Nephron (organoid): ENCODE measurements around the gene FUT2.

Experiments used
- H3K27ac Mint-ChIP-seq, 3 experiments: 2 replicates each; pipeline ENCODE4 v1.8.0; 2020; ENCODE audit warnings: mixed read lengths in 3 of 3, mild to moderate bottlenecking in 2 of 3, moderate library complexity in 1 of 3
- H3K27me3 Mint-ChIP-seq: 2 replicates; pipeline ENCODE4 v1.8.0; 2021; ENCODE audit warnings: low read depth, mild to moderate bottlenecking, moderate library complexity, mixed read lengths
- H3K36me3 Mint-ChIP-seq: 2 replicates; pipeline ENCODE4 v1.8.0; 2020; ENCODE audit warnings: low read depth, mixed read lengths
- H3K4me1 Mint-ChIP-seq: 2 replicates; pipeline ENCODE4 v1.8.0; 2020; ENCODE audit warnings: mixed read lengths
- H3K4me3 Mint-ChIP-seq, 3 experiments: 2 replicates each; pipeline ENCODE4 v1.8.0; 2020; ENCODE audit warnings: mild to moderate bottlenecking in 3 of 3, mixed read lengths in 3 of 3, moderate library complexity in 2 of 3
- H3K9me3 Mint-ChIP-seq: 2 replicates; pipeline ENCODE4 v1.8.0; 2020; ENCODE audit warnings: mixed read lengths
- TF ChIP-seq, protein P1 (sequence below), 3 experiments: fragments of 200-600 bp; sonication (generic); IDR thresholded peaks; one replicate each; pipeline ENCODE4 v1.5.0; 2021; ENCODE audit warnings: antibody characterized with exemption in 3 of 3; ENCODE audit not compliant: unreplicated experiment in 3 of 3

The FUT2 gene

DNA sequence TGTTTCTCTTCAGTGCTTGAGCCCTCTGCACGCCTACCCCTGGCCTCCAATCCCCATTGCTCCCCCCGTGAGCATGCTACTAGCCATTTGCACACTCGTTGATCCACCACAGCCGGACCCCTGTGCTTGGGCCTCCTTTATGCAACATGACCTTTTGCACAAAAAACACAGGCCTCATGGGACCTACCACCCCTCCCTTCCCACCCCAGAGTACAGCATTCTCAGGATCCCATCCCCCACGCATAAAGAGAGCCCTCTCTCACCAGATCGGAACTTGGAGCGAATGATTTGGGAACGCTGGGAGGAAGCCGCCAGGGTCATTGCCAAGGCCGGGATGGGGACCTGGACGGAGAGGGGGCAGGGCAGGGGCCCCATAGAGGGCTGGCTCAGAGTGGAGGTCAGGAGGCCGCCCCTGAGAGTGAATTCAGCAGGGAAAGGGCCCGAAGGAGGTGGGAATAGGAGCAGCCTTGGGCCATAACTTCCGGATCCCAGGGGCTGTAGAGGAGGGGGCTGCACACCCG is 23.0 kb downstream of the FUT2 start:
- no peaks in the 10 kb centered on the region for H3K36me3 Mint-ChIP-seq
- no peaks in the 10 kb centered on the region for H3K9me3 Mint-ChIP-seq
- TF ChIP-seq, protein P1, sequence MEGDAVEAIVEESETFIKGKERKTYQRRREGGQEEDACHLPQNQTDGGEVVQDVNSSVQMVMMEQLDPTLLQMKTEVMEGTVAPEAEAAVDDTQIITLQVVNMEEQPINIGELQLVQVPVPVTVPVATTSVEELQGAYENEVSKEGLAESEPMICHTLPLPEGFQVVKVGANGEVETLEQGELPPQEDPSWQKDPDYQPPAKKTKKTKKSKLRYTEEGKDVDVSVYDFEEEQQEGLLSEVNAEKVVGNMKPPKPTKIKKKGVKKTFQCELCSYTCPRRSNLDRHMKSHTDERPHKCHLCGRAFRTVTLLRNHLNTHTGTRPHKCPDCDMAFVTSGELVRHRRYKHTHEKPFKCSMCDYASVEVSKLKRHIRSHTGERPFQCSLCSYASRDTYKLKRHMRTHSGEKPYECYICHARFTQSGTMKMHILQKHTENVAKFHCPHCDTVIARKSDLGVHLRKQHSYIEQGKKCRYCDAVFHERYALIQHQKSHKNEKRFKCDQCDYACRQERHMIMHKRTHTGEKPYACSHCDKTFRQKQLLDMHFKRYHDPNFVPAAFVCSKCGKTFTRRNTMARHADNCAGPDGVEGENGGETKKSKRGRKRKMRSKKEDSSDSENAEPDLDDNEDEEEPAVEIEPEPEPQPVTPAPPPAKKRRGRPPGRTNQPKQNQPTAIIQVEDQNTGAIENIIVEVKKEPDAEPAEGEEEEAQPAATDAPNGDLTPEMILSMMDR (IDR thresholded peaks at IDR 0.05; ENCODE audit: unreplicated experiment in 3 of 3) = no peak
- H3K4me1 Mint-ChIP-seq = peaks cover 50% of the 10 kb centered on the region
- peak overlapping the region; percentile 97 to 98 (median 97) for H3K27ac Mint-ChIP-seq
- peak overlapping the region; percentile 72 to 91 (median 82) for H3K4me3 Mint-ChIP-seq
- no peaks in the 10 kb centered on the region for H3K27me3 Mint-ChIP-seq

DNA sequence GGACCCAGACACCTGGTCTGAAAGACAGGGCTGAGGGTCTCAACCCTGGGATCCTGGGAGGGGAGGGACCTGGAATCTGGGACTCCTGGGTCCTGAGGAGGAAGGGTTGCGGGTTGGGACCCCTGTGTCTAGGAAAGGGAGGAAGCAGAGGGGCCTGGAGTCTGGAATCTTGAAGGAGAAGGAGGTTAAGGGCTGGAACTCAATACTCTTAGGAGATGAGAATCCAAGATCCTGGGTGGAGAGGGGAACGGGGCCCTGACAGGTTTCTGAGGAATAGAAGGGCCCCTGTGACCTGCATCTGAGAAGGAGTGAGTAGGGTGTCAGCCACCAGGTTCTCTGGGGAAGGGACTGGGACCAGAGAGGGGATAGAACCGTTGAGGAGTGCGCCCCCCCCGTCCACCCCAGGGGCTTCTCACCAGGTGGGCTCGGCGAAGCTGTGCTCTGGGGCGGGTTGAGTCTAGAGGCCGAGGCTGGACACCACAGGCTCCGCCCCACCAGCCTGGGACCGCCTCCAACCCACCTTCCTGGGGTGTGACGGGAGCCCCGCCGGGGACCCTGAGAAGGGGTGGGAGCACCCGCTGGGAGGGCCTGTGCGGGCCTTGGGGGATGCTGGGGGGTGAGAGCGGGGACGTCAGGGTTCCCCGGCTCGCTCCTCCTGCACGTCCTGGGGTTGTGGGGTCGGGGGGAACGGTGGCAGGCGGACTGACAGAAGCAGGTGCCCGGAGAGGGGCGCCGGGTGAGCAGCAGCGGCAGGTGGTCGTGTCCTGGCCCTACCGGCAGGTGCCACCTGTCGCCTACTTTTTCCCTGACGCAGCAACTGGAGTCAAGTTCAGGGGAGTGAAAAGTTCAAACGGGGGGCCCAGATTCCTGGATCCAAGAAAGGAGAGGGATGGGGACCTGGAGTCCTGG is 23.7 kb downstream of the FUT2 start, which contains the start of gene MAMSTR:
MAMSTR (minus strand) TSS at position 463 of the 909 bp plus-strand sequence. CDS start 694 bp downstream, outside the sequence.
- H3K4me3 Mint-ChIP-seq = peak within 1 kb of the TSS; percentile 91 to 94 (median 93)
- H3K36me3 Mint-ChIP-seq = no peaks in the 10 kb centered on the region
- no peaks in the 10 kb centered on the region for H3K9me3 Mint-ChIP-seq
- TF ChIP-seq, protein P1 (IDR thresholded peaks at IDR 0.05; ENCODE audit: unreplicated experiment in 3 of 3) = no peak
- H3K4me1 Mint-ChIP-seq = peaks cover 50% of the 10 kb centered on the region
- no peaks in the 10 kb centered on the region for H3K27me3 Mint-ChIP-seq
- peak within 1 kb of the TSS; percentile 98 for H3K27ac Mint-ChIP-seq

DNA sequence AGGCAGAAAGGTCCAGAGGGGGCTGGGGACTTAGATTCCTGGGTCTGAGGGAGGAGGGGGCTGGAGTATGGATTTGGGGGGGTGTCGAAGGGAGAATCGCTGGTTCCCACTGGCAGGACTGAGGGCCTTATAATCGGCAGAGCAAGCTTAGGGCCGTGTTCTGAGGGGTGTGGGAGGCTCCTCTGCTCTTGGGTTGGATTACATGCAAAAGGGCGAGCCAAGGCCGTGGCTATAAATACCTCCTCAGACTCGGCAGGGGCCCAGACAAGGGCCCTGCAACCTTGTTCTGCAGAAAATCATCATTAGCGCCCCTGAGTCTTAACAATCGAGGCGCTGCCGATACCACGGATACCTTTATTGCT is 24.5 kb downstream of the FUT2 start:
- H3K9me3 Mint-ChIP-seq = no peaks in the 10 kb centered on the region
- H3K36me3 Mint-ChIP-seq = no peaks in the 10 kb centered on the region
- peak overlapping the region; percentile 91 to 94 (median 93) for H3K4me3 Mint-ChIP-seq
- peaks cover 50% of the 10 kb centered on the region for H3K4me1 Mint-ChIP-seq
- TF ChIP-seq, protein P1 (IDR thresholded peaks at IDR 0.05; ENCODE audit: unreplicated experiment in 3 of 3) = no peak
- H3K27me3 Mint-ChIP-seq = no peaks in the 10 kb centered on the region
- H3K27ac Mint-ChIP-seq = peak overlapping the region; percentile 98

DNA sequence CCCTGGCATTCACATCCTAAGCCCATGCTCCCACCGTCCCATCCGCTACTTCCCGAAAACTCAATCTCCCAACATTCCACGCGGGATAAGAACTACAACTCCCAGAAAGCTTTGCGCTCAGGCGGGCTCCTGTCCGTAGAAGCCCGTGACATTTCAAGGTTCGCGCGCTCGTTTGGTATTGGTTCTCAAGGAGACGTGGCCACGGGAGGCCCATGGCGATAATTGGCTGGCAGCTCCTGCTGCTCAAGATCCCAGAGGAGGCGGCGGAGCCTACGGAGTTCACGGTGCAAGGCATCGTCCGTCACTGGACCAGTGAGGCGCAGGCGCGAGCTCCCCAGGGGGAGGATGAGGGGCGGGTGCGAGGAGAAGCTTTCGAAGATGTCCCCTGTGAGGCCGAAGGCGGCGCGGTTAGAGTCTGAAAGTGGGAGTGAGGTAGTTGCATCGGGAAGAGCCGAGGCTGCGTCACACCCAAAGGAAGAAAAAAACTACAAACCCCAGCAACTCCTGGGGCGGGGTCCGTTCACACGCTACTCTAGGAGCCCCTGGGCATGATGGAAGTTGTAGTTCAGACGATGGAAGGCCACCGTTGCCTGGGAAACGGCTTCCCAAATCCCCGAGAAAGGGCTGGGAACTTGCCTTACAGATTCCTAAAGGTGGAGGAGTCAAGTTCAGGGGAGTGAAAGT is 25.0 kb downstream of the FUT2 start:
- Mint-ChIP-seq H3K4me1 (peaks cover 48% of the 10 kb centered on the region), H3K27ac (peak overlapping the region; percentile 98), H3K36me3 (no peaks in the 10 kb centered on the region), H3K4me3 (peak overlapping the region; percentile 91 to 94 (median 93)), H3K9me3 (no peaks in the 10 kb centered on the region), H3K27me3 (no peaks in the 10 kb centered on the region)
- TF ChIP-seq, protein P1 (IDR thresholded peaks at IDR 0.05; ENCODE audit: unreplicated experiment in 3 of 3) = no peak

DNA sequence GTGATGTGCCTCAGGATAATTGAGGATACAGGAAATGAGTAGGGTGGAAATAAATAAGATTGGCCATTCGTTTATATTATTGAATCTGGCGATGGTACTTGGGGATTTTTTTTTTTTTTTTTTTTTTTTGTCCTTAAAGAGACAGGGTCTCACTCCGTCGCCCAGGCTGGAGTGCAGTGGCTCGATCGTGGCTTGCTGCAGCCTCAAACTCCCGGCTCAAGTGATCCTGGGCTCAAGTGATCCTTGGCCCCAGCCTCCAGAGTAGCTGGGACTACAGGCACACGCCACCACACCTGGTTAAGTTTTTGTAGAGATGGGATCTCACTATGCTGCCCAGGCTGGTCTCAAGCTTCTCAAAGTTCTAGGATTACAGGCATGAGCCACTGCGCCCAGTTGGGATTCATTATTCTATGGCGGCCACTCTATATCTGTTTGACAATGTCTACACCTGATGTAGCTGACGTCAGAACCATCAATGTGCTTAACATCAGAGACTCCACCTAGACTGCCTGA is 26.5 kb downstream of the FUT2 start:
- Mint-ChIP-seq H3K4me1 (peaks cover 40% of the 10 kb centered on the region), H3K27me3 (no peaks in the 10 kb centered on the region), H3K9me3 (no peaks in the 10 kb centered on the region), H3K27ac (peak overlapping the region; percentile 13 to 74 (median 49)), H3K4me3 (peak overlapping the region; percentile 9 to 48 (median 43)), H3K36me3 (peaks cover 5% of the 10 kb centered on the region)
- TF ChIP-seq, protein P1 (IDR thresholded peaks at IDR 0.05; ENCODE audit: unreplicated experiment in 3 of 3) = no peak
